Memory B cell (primary cell): ENCODE results near the gene FCRL3.

ENCODE experiments used
- ATAC-seq: fragments of 150-1000 bp; cut with Tn5 transposase; 2 replicates; pipeline ENCODE4 v1.10.0; 2021; ENCODE audit warnings: low read depth, mild to moderate bottlenecking, moderate library complexity
- DNase-seq, 2 donors: peaks; one replicate each; pipeline ENCODE4 v3.0.0; 2022; ENCODE audit warnings: low spot score in 2 of 2
- H3K27ac Mint-ChIP-seq: one replicate; pipeline ENCODE4 v1.8.0; 2022; ENCODE audit warnings: mild to moderate bottlenecking, moderate library complexity, mixed read lengths
- H3K27me3 Mint-ChIP-seq: one replicate; pipeline ENCODE4 v1.8.0; 2022; ENCODE audit warnings: mixed read lengths
- H3K36me3 Mint-ChIP-seq: one replicate; pipeline ENCODE4 v1.8.0; 2022; ENCODE audit warnings: mild to moderate bottlenecking, mixed read lengths
- H3K4me1 Mint-ChIP-seq: one replicate; pipeline ENCODE4 v1.8.0; 2022; ENCODE audit warnings: mixed read lengths
- H3K4me3 Mint-ChIP-seq: one replicate; pipeline ENCODE4 v1.8.0; 2022; ENCODE audit warnings: mild to moderate bottlenecking, moderate library complexity, mixed read lengths
- H3K9me3 Mint-ChIP-seq: one replicate; pipeline ENCODE4 v1.8.0; 2022; ENCODE audit warnings: mixed read lengths

The FCRL3 gene

DNA sequence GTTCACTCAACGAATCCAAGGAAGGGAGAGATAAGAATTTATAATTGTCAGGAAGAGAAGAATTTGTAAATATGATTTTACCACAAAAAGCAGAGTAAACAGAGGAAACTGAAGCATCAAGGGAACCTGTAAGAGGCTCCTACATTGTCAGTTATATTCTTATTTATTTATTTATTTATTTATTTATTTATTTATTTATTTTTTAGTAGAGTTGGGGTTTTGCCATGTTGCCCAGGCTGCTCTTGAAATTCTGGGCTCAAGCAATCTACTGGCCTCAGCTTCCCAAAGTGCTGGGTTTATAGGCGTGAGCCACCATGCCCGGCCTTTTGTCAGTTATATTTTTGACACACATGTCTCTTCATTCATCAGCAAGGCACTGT lies 47.1 kb downstream of the FCRL3 start:
- peaks cover 35% of the 10 kb centered on the region for H3K4me1 Mint-ChIP-seq
- ATAC-seq: peak; percentile 11

DNA sequence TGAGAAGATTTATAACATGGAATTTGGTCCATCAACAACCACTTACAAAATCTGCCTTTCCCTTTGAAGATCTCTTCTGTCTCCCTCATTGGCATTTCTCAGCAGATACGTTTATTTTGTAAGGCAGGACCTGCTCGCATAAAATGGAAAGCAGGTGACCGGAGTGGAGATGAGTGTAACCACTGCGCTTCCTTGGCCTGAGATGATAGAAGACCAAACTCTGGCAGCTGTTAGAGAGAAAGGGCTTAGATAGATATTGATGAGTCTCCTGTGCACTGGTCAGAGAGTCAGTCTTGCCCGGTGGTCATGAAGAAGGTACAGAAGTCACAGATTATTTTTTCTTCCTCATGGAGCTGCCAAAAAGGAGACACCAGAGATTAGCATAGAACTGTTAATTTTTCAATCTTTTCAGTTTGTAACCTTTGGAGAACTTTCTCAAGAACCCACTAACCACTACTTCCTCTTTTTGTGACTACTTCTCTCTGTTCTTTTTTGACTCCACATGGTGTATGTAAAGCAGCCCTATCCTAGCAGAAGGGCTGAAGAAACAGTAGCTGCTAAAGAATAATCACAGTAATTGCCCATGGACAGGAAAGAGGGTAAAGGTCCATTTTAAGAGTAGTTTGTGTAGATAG lies 47.6 kb downstream of the FCRL3 start:
- H3K27me3 Mint-ChIP-seq: no peaks in the 10 kb centered on the region
- no peaks in the 10 kb centered on the region for H3K36me3 Mint-ChIP-seq
- DNase-seq (peak in 1 of 2 donors; percentile 52), ATAC-seq (peak; percentile 99)
- peak overlapping the region; percentile 45 for H3K4me3 Mint-ChIP-seq
- H3K27ac Mint-ChIP-seq: peak overlapping the region; percentile 5
- no peaks in the 10 kb centered on the region for H3K9me3 Mint-ChIP-seq
- peaks cover 33% of the 10 kb centered on the region for H3K4me1 Mint-ChIP-seq

More for the DNA sequence above, 47.1 kb downstream of the FCRL3 start:
- Mint-ChIP-seq H3K27ac (peak overlapping the region; percentile 5), H3K36me3 (no peaks in the 10 kb centered on the region), H3K4me3 (peak overlapping the region; percentile 45), H3K9me3 (no peaks in the 10 kb centered on the region), H3K27me3 (no peaks in the 10 kb centered on the region)
- no peak for DNase-seq

DNA sequence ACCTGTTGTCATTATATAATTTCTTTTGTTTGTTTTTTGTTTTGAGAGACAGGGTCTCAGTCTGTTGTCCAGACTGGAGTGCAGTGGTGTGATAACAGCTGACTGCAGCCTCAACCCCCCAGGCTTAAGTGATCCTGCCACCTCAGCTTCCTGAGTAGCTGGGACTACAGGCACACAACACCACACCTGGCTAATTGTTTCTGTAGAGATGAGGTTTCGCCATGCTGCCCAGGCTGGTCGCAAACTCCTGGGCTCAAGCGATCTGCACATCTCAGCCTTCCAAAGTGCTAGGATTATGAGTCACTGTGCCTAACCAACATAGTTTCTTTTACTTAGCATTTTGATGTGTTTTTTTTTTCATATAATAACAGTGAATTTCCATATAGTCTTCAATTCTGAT lies 52.3 kb downstream of the FCRL3 start:
- Mint-ChIP-seq H3K27ac (no peak overlapping the region), H3K36me3 (no peaks in the 10 kb centered on the region), H3K27me3 (no peaks in the 10 kb centered on the region), H3K4me1 (peaks cover 37% of the 10 kb centered on the region), H3K4me3 (no peak overlapping the region), H3K9me3 (no peaks in the 10 kb centered on the region)
- ATAC-seq (no peak), DNase-seq (no peak)

DNA sequence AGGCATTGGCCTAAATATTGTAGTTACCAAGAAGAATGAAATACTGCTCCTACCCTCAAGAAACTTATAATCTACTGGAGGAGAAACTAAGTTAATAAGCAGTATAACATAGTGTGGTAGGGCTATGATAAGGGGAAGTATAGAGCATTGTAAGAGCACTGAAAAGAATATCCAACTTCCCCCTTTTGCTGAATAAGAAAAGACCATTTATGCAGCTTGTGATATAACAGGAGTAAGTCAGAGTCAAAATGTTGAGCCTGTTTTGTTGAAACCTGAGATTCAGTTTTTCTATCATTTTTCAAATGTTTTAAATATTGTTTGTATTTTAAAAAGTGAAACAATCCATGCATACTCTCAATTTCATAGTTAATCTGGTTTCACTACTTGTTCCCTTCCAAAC lies 54.4 kb downstream of the FCRL3 start:
- peak in 1 of 2 donors; percentile 6 for DNase-seq
- no peak overlapping the region for H3K27ac Mint-ChIP-seq
- peak; percentile 98 for ATAC-seq
- no peak overlapping the region for H3K4me3 Mint-ChIP-seq
- no peaks in the 10 kb centered on the region for H3K9me3 Mint-ChIP-seq
- peaks cover 16% of the 10 kb centered on the region for H3K4me1 Mint-ChIP-seq
- H3K27me3 Mint-ChIP-seq: no peaks in the 10 kb centered on the region
- no peaks in the 10 kb centered on the region for H3K36me3 Mint-ChIP-seq

DNA sequence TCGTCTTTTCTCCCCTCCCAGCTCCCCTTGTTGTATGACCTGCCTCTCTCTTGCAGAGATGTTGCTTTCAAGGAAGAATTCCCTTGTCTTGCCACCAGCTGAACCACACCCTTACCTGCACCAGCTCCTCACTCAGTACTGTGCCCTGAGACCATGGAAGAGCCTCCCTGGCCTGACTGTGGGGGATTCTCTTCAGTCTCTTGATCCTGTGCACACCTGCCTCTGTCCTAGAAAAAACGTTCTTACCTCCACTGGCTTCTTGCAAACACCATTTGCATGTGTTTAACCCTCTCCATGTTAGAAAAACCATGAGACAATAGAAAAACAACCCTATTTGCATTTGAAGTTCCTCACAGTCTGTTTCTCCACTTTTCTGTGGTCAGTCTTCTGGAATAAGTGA lies 59.4 kb downstream of the FCRL3 start:
- Mint-ChIP-seq H3K4me3 (no peak overlapping the region), H3K9me3 (no peaks in the 10 kb centered on the region), H3K27ac (no peak overlapping the region), H3K27me3 (no peaks in the 10 kb centered on the region), H3K4me1 (peaks cover 23% of the 10 kb centered on the region), H3K36me3 (no peaks in the 10 kb centered on the region)
- ATAC-seq (no peak), DNase-seq (no peak)

DNA sequence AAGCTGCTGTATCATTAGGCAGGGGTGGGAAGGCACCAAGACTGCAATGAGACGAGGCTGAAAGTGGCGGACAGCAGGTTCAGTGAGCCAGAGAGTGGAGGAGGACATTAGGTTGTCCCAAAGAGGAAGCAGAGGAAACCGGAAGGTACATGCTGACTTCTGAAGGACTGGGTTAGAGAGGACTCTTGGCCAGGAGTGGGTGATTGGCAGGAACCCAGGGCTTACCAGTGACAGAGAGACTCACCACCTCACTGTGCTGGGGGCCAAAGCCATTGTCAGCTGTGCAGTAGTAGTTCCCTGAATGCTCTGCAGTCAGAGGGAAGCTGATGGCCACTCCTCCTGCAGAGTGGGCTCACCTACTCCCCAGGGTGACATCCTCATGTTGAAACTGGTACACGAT lies 60.8 kb downstream of the FCRL3 start:
- Mint-ChIP-seq H3K4me3 (no peak overlapping the region), H3K9me3 (no peaks in the 10 kb centered on the region), H3K27me3 (no peaks in the 10 kb centered on the region), H3K36me3 (no peaks in the 10 kb centered on the region), H3K4me1 (peaks cover 13% of the 10 kb centered on the region), H3K27ac (no peak overlapping the region)
- DNase-seq: no peak
- ATAC-seq: no peak

DNA sequence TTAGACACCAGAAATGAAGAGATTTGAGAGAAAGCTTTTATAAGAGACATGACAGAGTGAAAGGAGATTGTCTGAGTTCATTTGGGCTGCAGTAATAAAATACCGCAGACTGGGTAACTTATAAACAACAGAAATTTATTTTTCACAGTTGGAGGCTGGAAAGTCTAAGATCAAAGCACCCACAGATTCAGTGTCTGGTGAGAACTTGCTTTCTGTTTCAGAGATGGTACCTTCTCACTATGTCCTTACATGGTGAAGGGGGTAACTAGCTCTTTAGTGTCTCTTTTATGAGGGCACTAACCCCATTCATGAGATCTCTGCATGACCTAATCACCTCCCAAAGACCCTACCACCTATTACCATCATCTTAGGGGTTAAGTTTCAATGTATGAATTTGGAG lies 71.8 kb downstream of the FCRL3 start:
- DNase-seq: no peak
- Mint-ChIP-seq H3K36me3 (no peaks in the 10 kb centered on the region), H3K27ac (no peak overlapping the region), H3K9me3 (peaks cover 3% of the 10 kb centered on the region), H3K27me3 (no peaks in the 10 kb centered on the region), H3K4me3 (no peak overlapping the region), H3K4me1 (peaks cover 6% of the 10 kb centered on the region)
- ATAC-seq: no peak
